COR-L47 (cell line): Measurements from ENCODE around the gene C1QTNF3.
"Not testable (repeated sequence)": the region's sequence is repeated elsewhere in the genome, so short reads cannot be mapped to it uniquely, and the experiment has no call there.

ENCODE experiments used
- DNase-seq: peaks from one replicate; lab custom pipeline; 2025; lab: John Stamatoyannopoulos, UW

C1QTNF3 gene

DNA sequence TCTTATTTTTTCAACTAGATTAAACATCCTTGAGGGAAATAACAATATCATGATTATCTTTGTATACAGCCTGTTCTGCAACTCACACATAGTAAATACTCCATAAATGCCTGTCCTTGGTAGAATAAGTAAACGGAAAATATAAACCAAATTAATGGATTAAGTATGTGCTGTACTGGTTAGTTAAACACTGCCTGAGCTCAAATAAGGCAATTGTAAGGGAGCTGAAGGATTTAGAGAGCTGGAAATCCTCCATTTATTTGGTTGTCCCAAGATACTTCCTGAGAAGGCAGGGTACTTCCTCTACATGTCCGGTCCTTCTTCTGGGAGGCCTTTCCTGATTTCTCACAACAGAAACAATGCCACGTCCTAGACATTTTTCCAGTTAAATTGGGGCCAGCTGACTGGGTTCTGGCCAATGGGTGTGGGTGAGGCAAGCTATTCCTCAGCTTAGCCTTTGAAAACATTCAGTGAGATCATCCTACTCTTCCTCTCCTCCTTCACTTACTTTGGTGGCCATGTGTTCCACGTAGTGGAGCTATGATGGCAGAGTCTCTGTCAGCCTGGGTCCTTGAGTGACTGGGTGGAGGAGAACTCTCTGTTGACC, 8.5 kb upstream of the C1QTNF3 start:
- no peak for DNase-seq

DNA sequence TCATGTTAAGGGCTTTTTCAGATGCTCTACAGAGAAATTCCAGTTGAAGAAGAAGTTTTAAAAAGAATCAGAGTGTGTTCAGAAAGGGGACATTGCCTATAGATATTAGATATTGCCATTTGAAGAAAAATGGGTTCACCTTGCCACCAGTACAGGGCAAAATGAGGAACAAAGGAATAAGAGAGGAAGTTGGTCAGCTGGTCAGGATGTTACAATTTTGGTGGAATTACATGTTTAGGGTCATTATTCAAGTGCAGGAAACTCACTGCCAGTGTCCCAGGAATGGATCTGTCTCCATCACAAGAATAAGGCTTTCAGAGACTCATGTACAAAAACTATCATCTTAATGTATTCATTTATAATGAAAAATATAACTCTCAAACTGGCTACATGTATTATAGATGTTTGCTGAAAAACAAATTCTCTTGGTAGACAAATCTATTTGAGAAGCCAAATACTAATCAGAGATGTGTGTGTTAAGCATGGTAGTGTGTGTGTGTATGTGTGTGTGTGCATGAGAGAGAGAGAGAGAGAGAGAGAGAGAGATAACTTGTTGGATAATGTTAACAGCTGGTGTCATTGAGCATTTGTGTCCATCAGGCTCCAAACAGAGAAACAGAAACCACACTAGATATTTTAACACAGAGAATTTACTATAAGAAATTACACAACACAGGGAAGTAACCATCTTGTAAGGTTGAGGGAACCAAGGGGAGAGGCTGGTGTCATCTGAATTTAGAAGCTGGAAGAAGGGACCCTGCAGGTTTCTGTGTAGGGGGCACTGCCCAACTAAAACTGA, 5.0 kb upstream of the C1QTNF3 start:
- DNase-seq: no peak

DNA sequence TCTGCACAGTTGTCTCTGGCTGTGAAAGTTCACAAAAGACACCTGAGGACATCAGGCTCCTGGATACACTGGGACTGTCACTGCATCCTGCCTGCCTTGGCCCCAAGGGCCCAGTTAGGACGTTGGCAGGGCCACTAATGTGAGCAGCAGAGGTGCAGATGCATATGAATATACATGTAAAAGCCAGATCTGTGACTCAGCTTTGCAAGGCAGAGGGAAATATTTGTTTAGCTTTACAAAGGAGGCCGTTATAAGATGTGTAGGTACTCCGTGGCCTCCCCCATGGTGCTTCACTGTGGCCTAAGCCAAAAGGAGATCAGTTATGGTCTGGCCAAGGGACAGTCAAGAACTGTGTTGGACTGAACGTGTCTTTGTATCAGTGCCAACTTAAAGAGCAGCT, 4.1 kb upstream of the C1QTNF3 start:
- DNase-seq: no peak

DNA sequence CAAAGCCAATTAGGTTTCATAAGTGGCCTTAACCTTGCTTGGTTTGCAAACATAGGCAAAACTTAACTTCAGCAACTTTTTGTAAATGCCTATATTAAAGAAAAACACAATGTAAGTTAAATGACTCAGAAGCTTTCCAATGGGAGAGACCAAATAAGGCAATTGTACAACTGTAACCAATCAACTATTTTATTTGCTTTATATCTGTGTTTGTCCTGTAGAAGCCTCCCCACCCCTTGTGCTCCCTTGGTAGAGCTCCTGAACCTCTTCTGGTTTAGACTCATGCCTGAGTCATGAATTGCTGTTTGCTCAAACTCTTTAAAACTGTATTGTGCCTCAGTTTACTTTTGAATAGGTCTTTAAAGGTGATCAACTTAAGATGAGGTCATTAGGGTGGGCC, 3.0 kb upstream of the C1QTNF3 start:
- no peak for DNase-seq

DNA sequence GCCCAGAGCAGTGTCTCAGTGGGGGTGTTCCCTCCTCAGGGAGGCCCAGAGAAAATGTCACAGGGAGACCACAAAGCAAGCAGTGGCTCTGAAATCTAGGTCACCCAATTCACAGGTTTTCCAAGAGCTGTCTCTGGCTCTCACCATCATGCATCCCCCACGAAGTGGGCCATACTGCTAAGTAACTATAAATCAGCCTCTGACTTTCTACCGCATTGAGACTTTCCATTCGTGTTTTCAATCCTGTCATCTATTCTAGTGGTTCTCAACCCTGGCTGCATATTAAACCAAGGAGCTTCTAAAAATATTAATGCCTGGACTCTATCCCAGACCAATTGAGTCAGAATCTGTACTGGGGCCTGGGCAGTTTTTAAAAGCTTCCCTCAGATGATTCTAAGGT, 2.0 kb upstream of the C1QTNF3 start:
- DNase-seq: no peak

DNA sequence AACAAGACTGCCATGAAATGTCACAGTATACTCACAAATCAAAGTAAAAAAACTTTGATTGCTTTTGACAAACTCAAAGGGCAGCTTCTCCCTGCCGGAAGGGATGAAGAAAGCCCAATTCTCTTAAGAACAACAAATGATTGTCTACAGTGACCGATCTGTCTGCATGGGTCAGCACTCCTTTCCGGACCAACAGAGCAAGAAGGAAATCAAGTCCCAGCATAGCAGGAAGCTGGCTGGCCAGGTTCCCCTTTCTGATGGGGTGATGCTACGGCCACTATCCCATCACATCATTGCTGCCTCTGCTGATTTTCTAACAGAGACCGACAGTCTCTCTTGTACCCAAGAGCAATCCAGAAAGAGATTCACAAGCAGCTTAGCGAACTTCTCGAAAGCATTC, 692 bp downstream of the C1QTNF3 start:
- no peak for DNase-seq

DNA sequence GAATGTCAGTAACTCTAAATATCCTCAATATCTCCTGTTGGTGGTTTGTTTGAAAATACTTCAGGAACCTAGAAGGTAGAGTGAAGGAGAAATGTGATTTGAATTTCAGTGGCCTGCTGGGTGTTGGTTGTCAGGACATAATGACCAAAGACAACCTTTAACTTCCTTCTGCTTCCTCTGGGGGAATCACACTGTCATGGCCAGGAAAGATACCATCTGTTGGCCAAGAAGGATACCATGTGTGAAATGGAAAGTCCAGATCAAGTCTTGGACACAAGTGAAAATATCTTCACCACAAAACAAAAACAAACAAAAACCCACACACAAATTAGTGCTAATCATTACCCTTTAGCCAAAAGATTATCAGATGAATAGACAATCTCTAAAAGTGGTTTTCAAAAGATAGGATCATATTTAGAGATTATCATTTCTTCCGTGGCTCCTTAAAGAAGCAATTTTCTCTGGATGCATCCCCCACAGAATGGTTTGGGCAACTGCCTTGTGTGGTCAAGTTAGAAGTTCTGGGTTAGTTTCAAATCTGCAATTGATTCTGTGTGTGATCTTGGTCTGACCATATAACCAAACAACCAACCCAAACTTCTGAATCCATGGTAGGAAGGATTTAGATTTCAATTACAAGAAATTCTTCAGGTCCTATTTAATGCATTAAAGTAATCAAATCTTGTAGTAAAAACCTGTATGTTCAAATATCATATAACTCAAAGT, 1.6 kb downstream of the C1QTNF3 start:
- DNase-seq: no peak

DNA sequence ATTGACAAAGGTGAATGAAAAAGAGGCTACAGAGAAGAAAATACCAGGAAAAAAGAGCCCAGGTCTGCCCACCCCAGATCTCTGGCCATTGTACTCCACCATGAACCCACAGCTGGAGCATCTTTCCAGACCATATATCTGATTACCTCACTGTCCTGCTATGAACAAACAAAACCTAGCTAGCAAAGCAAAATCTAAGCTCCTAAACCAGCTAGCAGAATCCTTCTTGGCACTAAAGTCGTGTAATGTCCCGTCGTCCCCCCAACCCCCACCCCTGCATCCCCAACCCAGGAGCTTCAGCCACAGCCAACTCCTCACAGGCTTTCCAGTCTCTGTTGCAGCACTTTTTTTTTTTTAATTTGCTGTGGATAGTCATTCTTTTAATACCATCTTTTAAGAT, 2.5 kb downstream of the C1QTNF3 start:
- no peak for DNase-seq

DNA sequence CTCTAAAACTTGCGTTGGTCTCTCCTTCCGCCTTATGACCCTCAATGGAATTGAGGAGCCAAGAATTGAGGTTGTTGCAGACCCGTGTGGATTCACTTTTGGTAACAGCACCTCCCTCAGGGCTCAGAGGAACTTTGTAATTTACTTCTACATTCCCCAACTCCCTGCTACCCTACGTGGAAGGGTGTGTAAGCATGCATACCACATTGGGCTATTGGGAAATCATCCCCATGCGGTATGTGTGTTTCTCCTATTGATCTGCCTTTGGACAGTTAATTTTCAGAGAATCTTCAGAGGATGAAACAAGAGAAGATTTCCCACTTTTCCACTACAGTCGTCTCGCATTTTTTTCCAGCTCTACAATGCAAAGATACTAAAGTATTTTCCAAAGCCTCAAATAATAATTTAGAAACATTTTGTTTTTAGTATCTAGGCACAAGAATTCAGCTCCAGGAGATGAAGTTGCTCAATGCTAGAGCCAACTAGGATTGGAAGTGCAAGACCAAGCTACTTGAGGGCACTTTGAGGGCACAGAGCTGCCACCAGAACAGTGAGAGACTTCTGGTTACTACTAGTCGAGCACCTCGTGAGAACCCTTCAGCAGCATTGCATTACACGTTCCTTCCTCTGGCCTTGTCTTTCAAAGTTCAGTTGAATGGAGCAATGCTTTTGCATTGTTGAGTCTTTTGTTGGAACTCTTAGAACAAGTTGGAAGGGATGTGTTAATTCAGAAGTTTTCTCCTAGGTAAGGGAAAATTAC, 3.4 kb downstream of the C1QTNF3 start:
- no peak for DNase-seq

DNA sequence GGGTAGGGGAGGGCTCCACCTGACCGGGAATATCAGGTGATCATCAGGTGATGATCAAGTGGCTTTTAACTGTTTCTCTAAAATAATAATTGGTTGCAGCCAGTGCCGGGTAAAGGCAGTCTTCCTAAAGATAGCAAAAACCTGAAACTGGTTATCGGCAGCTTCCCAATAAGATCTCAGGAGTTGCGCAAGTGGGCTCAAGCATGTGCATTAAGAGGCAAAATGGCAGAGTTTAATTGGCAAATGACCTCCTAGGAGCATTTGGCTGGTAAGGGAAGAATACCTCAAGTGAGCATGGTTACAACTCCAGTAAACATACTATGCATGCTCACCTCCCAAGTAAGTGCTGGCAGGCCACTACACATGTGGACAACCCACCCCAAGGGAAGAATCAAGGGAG, 4.2 kb downstream of the C1QTNF3 start:
- DNase-seq: no peak

- DNase-seq: no peak
Measured at GRCh38 chr5:34038390-34038789, 4.6 kb downstream of the C1QTNF3 start.

DNA sequence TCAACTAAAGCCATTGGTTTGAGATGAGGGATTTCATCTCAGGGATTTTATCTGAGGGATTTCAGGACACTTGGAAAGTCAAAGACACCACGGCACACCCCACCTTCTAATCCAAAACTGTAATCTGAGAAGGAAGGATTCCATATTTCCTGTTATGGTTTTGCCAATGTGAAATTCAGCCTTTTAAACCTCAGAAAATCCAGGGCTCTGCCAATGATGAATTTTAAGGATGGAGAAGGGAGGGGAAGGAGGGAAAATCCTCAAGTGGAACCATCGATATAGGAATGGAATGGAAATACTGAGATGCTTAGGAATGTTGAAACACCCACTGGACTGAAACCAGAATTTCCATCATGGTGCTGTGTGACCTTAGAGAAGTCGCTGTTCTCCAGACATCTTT, 5.3 kb downstream of the C1QTNF3 start:
- DNase-seq: no peak

DNA sequence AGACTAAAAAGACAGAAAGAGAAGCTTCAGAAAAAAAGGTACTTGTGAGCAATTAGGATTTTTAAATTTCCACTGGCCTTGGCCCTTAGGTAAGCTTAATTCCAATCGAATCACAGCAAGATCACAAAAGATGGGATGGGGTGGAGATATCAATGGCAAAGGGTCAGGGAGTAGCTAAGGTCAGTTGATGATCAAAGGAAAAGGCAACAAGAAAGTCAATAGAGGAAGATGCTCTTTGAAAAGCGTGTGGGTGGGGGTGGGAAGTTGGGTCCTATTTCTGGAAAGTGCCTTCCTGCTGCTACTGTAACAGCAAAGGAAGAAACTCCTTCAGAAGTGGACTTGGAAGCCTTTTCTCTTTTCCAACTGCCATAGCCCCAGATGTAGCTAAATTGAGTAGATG, 7.3 kb downstream of the C1QTNF3 start:
- no peak for DNase-seq

DNA sequence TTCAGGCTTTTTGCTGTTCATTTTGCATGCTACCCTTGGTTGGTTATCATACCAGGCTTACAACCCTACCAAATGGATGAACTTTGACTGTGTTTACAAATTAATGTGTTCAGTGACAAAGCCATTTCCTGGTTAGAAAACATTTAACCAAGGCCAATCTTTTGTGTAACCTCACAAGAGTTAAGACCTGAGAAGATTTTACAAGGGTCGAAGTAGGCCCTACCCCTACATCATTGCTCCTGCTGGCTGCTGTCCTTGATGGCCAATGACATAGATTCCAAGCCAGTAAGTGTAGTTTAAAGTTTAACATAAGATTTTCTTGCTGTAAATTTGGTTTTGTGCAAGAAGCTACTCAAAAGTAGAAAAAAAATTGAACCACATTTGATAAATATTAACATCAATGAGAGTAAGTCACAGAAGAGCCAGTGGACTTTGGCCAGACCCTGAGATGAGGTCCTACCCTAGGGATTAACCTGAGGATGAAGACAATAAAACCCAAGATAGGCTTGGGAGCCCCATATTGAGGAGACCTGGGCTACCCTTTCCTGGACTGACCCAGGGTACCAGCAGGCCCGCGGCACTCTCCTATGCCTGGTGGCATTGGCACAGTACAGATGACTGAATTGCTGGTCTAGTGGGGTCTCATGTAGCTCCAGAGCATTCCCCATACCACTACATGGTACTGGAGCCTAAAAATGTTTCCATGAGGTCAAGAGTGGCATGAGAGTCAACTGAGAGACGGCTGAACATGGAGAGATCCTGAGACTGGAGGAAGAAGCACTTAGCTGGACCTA, 8.3 kb downstream of the C1QTNF3 start:
- no peak for DNase-seq

- no peak for DNase-seq
Measured at GRCh38 chr5:34031966-34032365, 11.0 kb downstream of the C1QTNF3 start.

DNA sequence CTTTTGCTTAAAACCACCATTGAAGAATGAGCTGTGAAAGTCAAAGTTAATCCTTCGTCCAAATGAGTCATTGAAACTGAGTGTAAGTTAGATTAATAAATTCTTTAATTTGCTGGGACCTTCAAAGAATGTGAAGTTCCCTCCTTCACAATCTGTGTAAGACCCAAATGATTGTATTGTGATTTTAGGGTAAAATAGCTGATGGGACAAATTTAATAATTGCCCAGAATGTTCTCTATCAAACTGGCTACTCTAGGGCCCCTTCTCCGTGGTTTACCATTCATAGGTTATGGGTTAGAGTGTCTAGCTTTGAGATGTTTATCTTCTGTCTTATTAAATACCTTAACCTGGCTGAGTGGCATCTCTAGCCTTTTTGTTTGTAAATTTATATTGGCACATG, 11.9 kb downstream of the C1QTNF3 start:
- DNase-seq: no peak

- DNase-seq: not testable (repeated sequence)
Measured at GRCh38 chr5:34030585-34030984, 12.4 kb downstream of the C1QTNF3 start.

- no peak for DNase-seq
Measured at GRCh38 chr5:34030048-34030447, 13.0 kb downstream of the C1QTNF3 start.

- no peak for DNase-seq
Measured at GRCh38 chr5:34028349-34028748, 14.7 kb downstream of the C1QTNF3 start.

GRCh38 chr5:34026089-34026761, 16.8 kb downstream of the C1QTNF3 start:
- DNase-seq: no peak

GRCh38 chr5:34022121-34022705, 20.8 kb downstream of the C1QTNF3 start:
- DNase-seq: no peak
